Activated CD4-positive, CD25-positive, alpha-beta regulatory T cell treated with anti-CD3 and anti-CD28 coated beads, Interleukin-2, amount 50 U/mL, for 16 hours (primary cell): ENCODE measurements around the gene DGKD.

Source experiments
- DNase-seq: peaks from one replicate; pipeline ENCODE4 v3.0.0-alpha.2; 2020; ENCODE audit warnings: low read depth, low spot score

DGKD gene

GRCh38 chr2:233497692-233498091 lies 143.4 kb downstream of the DGKD start:
- DNase-seq, result no peak

GRCh38 chr2:233498126-233498525 lies 143.8 kb downstream of the DGKD start:
- DNase-seq, result no peak

- DNase-seq, result no peak
These were observed 145.6 kb downstream of the DGKD start for GRCh38 chr2:233499928-233500327.

GRCh38 chr2:233501198-233502076 lies 147.1 kb downstream of the DGKD start:
- DNase-seq, result no peak

GRCh38 chr2:233503481-233503880 lies 149.2 kb downstream of the DGKD start:
- no peak for DNase-seq

GRCh38 chr2:233503947-233504637 lies 149.8 kb downstream of the DGKD start:
- no peak for DNase-seq

GRCh38 chr2:233513953-233514655 lies 159.8 kb downstream of the DGKD start:
- DNase-seq, result no peak

GRCh38 chr2:233519787-233520611 lies 165.7 kb downstream of the DGKD start:
- DNase-seq, result no peak
